NK-92 (cell line): ENCODE data around the gene TAOK2.

Experiments
- DNase-seq: peaks from one replicate; lab custom pipeline; 2025; ENCODE audit not compliant: unreplicated experiment; lab: John Stamatoyannopoulos, UW

The TAOK2 gene

GRCh38 chr16:29962344-29962994 lies 11.2 kb upstream of the TAOK2 start:
- no peak for DNase-seq

GRCh38 chr16:29963021-29963743 lies 10.5 kb upstream of the TAOK2 start:
- no peak for DNase-seq

- DNase-seq: no peak
Measured at GRCh38 chr16:29968205-29968604, 5.5 kb upstream of the TAOK2 start.

- no peak for DNase-seq
Measured at GRCh38 chr16:29971304-29971703, 2.4 kb upstream of the TAOK2 start.

- DNase-seq: no peak
Measured at GRCh38 chr16:29972500-29972899, 1.2 kb upstream of the TAOK2 start.

- DNase-seq: no peak
Measured at GRCh38 chr16:29972992-29973383, 680 bp upstream of the TAOK2 start.

- DNase-seq: no peak
Measured at GRCh38 chr16:29974291-29975133, 844 bp downstream of the TAOK2 start.

GRCh38 chr16:29975134-29975538 lies 1.5 kb downstream of the TAOK2 start:
- DNase-seq: no peak

GRCh38 chr16:29975811-29976511 lies 2.3 kb downstream of the TAOK2 start:
- DNase-seq: no peak

- DNase-seq: no peak
Measured at GRCh38 chr16:29977063-29977825, 3.6 kb downstream of the TAOK2 start.

GRCh38 chr16:29978081-29978480 lies 4.4 kb downstream of the TAOK2 start:
- no peak for DNase-seq

GRCh38 chr16:29978564-29979270 lies 5.0 kb downstream of the TAOK2 start:
- no peak for DNase-seq

- no peak for DNase-seq
Measured at GRCh38 chr16:29982560-29983419, 9.1 kb downstream of the TAOK2 start.

GRCh38 chr16:29983420-29984136 lies 9.9 kb downstream of the TAOK2 start:
- no peak for DNase-seq

- DNase-seq: no peak
Measured at GRCh38 chr16:29984137-29984763, 10.6 kb downstream of the TAOK2 start.

GRCh38 chr16:29984764-29985147 lies 11.1 kb downstream of the TAOK2 start:
- DNase-seq: no peak

- DNase-seq: no peak
Measured at GRCh38 chr16:29985271-29985811, 11.7 kb downstream of the TAOK2 start.

GRCh38 chr16:29986231-29986630 lies 12.6 kb downstream of the TAOK2 start:
- no peak for DNase-seq
